ENCODE measurements around the gene SYNM. TPM values are rescaled to one million over a fixed set of nuclear protein-coding genes. Genes with fewer than 3 reads are reported as not detected.

SYNM gene
- total RNA-seq, 1 experiment from 2014 or later, result 2.6 TPM

- CTCF ChIA-PET, result no interaction called here
- H3K4me1 ChIP-seq (ENCODE audit: insufficient read depth, low read length, poor library complexity, severe bottlenecking), result peaks cover 18% of the 10 kb centered on the region
- no peak for DNase-seq (ENCODE audit: low spot score)
- intact Hi-C loops (cut with micrococcal nuclease; ENCODE audit: unreplicated experiment), result no loop called here
- no peak overlapping the region for H3K4me3 ChIP-seq (ENCODE audit: low read depth, low read length, poor library complexity, severe bottlenecking)
- H3K27me3 ChIP-seq (replicated peaks; ENCODE audit: insufficient read depth, low read depth, low read length, poor library complexity), result no peaks in the 10 kb centered on the region
- POLR2A ChIA-PET (ENCODE audit: low non-redundant PET), result no interaction called here
- BruUV-seq (replicated peaks), result no TSS peak
- TF ChIP-seq, protein P1, sequence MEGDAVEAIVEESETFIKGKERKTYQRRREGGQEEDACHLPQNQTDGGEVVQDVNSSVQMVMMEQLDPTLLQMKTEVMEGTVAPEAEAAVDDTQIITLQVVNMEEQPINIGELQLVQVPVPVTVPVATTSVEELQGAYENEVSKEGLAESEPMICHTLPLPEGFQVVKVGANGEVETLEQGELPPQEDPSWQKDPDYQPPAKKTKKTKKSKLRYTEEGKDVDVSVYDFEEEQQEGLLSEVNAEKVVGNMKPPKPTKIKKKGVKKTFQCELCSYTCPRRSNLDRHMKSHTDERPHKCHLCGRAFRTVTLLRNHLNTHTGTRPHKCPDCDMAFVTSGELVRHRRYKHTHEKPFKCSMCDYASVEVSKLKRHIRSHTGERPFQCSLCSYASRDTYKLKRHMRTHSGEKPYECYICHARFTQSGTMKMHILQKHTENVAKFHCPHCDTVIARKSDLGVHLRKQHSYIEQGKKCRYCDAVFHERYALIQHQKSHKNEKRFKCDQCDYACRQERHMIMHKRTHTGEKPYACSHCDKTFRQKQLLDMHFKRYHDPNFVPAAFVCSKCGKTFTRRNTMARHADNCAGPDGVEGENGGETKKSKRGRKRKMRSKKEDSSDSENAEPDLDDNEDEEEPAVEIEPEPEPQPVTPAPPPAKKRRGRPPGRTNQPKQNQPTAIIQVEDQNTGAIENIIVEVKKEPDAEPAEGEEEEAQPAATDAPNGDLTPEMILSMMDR (conservative IDR thresholded peaks at IDR 0.05; ENCODE audit: low read depth, low read length), result no peak
- no peak for TF ChIP-seq EZH2 (IDR thresholded peaks at IDR 0.05; ENCODE audit: borderline replicate concordance, low read depth, low read length, poor library complexity, severe bottlenecking)
- H3K36me3 ChIP-seq (ENCODE audit: insufficient read depth, low read length, poor library complexity, severe bottlenecking), result no peaks in the 10 kb centered on the region
- no peak overlapping the region for H3K27ac ChIP-seq (ENCODE audit: low read depth, low read length, poor library complexity, severe bottlenecking)
- no peaks in the 10 kb centered on the region for H3K9me3 ChIP-seq (ENCODE audit: low read depth, low read length, poor library complexity, severe bottlenecking)
Measured at GRCh38 chr15:99126930-99127329, 22.1 kb downstream of the SYNM start.

GRCh38 chr15:99127773-99128172, 22.9 kb downstream of the SYNM start:
- BruUV-seq (replicated peaks), result no TSS peak
- POLR2A ChIA-PET (ENCODE audit: low non-redundant PET), result no interaction called here
- H3K4me1 ChIP-seq (ENCODE audit: insufficient read depth, low read length, poor library complexity, severe bottlenecking), result peaks cover 18% of the 10 kb centered on the region
- no peak overlapping the region for H3K27ac ChIP-seq (ENCODE audit: low read depth, low read length, poor library complexity, severe bottlenecking)
- DNase-seq (ENCODE audit: low spot score), result no peak
- no peaks in the 10 kb centered on the region for H3K9me3 ChIP-seq (ENCODE audit: low read depth, low read length, poor library complexity, severe bottlenecking)
- TF ChIP-seq EZH2 (IDR thresholded peaks at IDR 0.05; ENCODE audit: borderline replicate concordance, low read depth, low read length, poor library complexity, severe bottlenecking), result no peak
- TF ChIP-seq, protein P1 (conservative IDR thresholded peaks at IDR 0.05; ENCODE audit: low read depth, low read length), result no peak
- CTCF ChIA-PET, result no interaction called here
- H3K36me3 ChIP-seq (ENCODE audit: insufficient read depth, low read length, poor library complexity, severe bottlenecking), result no peaks in the 10 kb centered on the region
- no peak overlapping the region for H3K4me3 ChIP-seq (ENCODE audit: low read depth, low read length, poor library complexity, severe bottlenecking)
- no peaks in the 10 kb centered on the region for H3K27me3 ChIP-seq (replicated peaks; ENCODE audit: insufficient read depth, low read depth, low read length, poor library complexity)
- intact Hi-C loops (cut with micrococcal nuclease; ENCODE audit: unreplicated experiment), result no loop called here

- CTCF ChIA-PET, result no interaction called here
- Histone ChIP-seq H3K4me3 (ENCODE audit: low read depth, low read length, poor library complexity, severe bottlenecking) (no peak overlapping the region), H3K27me3 (replicated peaks; ENCODE audit: insufficient read depth, low read depth, low read length, poor library complexity) (no peaks in the 10 kb centered on the region), H3K4me1 (ENCODE audit: insufficient read depth, low read length, poor library complexity, severe bottlenecking) (peaks cover 12% of the 10 kb centered on the region), H3K9me3 (ENCODE audit: low read depth, low read length, poor library complexity, severe bottlenecking) (no peaks in the 10 kb centered on the region), H3K27ac (ENCODE audit: low read depth, low read length, poor library complexity, severe bottlenecking) (no peak overlapping the region), H3K36me3 (ENCODE audit: insufficient read depth, low read length, poor library complexity, severe bottlenecking) (no peaks in the 10 kb centered on the region)
- POLR2A ChIA-PET (ENCODE audit: low non-redundant PET), result interaction anchor here (0.5 to 1.2 kb wide), 2 partner anchors 68 to 211 kb away, joined by 3 to 6 read pairs; no protein-coding TSS in a partner anchor
- TF ChIP-seq, protein P1 (conservative IDR thresholded peaks at IDR 0.05; ENCODE audit: low read depth, low read length), result no peak
- TF ChIP-seq EZH2 (IDR thresholded peaks at IDR 0.05; ENCODE audit: borderline replicate concordance, low read depth, low read length, poor library complexity, severe bottlenecking), result no peak
- BruUV-seq (replicated peaks), result no TSS peak
- DNase-seq (ENCODE audit: low spot score), result no peak
- intact Hi-C loops (cut with micrococcal nuclease; ENCODE audit: unreplicated experiment), result no loop called here
Measured at GRCh38 chr15:99128411-99128810, 23.5 kb downstream of the SYNM start.

All from A673 (cell line).